Immature natural killer cell (primary cell): ENCODE data around the gene HOXB13. TPM values are rescaled to one million over a fixed set of nuclear protein-coding genes. Genes with fewer than 3 reads are reported as not detected.
A peak's percentile ranks its signal among the peaks of the same experiment; 100 is the strongest.

Experiments
- DNase-seq, 3 donors: peaks; one replicate each; pipeline ENCODE4 v3.0.0; 2022; ENCODE audit warnings: mixed read lengths in 1 of 3
- H3K27ac Mint-ChIP-seq, 6 donors: one replicate each; pipeline ENCODE4 v1.8.0; 2020; ENCODE audit warnings: mixed read lengths in 6 of 6, mild to moderate bottlenecking in 5 of 6, inconsistent platforms in 4 of 6, moderate library complexity in 3 of 6
- H3K27me3 Mint-ChIP-seq, 3 donors: one replicate each; pipeline ENCODE4 v1.8.0; 2020 to 2021; ENCODE audit warnings: low read depth in 3 of 3, mild to moderate bottlenecking in 3 of 3, mixed read lengths in 3 of 3, moderate library complexity in 3 of 3, inconsistent platforms in 1 of 3
- H3K36me3 Mint-ChIP-seq, 3 donors: one replicate each; pipeline ENCODE4 v1.8.0; 2020; ENCODE audit warnings: mixed read lengths in 3 of 3, inconsistent platforms in 2 of 3, mild to moderate bottlenecking in 2 of 3
- H3K4me1 Mint-ChIP-seq, 2 donors: one replicate each; pipeline ENCODE4 v1.8.0; 2020; ENCODE audit warnings: inconsistent platforms in 2 of 2, mild to moderate bottlenecking in 2 of 2, mixed read lengths in 2 of 2, moderate library complexity in 1 of 2
- H3K4me3 Mint-ChIP-seq, 5 donors: one replicate each; pipeline ENCODE4 v1.8.0; 2020; ENCODE audit warnings: mild to moderate bottlenecking in 5 of 5, mixed read lengths in 5 of 5, inconsistent platforms in 3 of 5, moderate library complexity in 3 of 5
- H3K9me3 Mint-ChIP-seq, 6 donors: one replicate each; pipeline ENCODE4 v1.8.0; 2020; ENCODE audit warnings: mild to moderate bottlenecking in 6 of 6, mixed read lengths in 6 of 6, inconsistent platforms in 4 of 6, moderate library complexity in 3 of 6
- polyA plus RNA-seq, 3 donors: library from polyadenylated mRNA; unstranded; fragments of 300-500 nt; fragmentation: Illumina TruSeq; gene quantifications; one replicate each; pipeline ENCODE4 v1.2.3, GENCODE V29; 2021

The HOXB13 gene
- polyA plus RNA-seq, 3 donors from 2014 or later: not detected

DNA sequence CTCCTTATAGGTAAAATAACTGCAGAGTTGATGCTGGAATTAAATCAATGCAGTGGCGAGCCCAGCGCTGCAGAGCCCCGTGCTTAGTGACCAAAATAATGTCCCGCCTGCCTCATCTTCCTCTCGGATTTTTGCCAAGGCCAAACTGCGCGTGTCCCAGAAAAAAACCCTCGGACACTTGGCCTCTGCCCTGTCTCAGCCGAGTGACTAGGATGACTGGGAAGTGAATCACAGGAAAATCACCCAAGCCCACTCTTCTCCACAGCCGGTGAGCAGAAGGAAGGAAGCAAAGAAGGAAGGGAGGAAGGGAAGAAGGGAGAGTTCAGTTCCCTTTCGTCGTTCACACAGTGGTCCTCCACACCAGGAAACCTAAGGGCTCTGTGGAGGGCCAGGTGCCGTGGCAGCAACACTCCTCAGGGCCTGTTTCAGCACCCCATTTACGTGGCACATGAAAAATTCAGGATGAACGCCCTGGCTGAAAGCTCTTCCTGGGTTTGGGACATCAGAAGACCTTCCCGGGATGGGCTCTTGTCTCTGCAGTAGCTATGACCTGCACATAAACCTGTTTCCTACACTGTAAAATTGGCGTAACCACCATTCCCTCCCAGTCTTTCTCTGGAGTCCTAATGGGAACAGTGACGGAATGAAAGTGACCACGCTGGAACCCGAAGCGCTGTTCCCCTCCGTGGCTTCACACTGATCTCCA lies 25.4 kb upstream of the HOXB13 start:
- peak overlapping the region in 1 of 5 donors; percentile 34 for H3K4me3 Mint-ChIP-seq
- no peak for DNase-seq
- H3K4me1 Mint-ChIP-seq: no peaks in the 10 kb centered on the region
- peaks cover 45 to 59% (median 50%) of the 10 kb centered on the region in 3 donors for H3K27me3 Mint-ChIP-seq
- H3K9me3 Mint-ChIP-seq: peaks cover 0 to 1% (median 0%) of the 10 kb centered on the region in 6 donors
- H3K36me3 Mint-ChIP-seq: no peaks in the 10 kb centered on the region
- H3K27ac Mint-ChIP-seq: no peak overlapping the region

DNA sequence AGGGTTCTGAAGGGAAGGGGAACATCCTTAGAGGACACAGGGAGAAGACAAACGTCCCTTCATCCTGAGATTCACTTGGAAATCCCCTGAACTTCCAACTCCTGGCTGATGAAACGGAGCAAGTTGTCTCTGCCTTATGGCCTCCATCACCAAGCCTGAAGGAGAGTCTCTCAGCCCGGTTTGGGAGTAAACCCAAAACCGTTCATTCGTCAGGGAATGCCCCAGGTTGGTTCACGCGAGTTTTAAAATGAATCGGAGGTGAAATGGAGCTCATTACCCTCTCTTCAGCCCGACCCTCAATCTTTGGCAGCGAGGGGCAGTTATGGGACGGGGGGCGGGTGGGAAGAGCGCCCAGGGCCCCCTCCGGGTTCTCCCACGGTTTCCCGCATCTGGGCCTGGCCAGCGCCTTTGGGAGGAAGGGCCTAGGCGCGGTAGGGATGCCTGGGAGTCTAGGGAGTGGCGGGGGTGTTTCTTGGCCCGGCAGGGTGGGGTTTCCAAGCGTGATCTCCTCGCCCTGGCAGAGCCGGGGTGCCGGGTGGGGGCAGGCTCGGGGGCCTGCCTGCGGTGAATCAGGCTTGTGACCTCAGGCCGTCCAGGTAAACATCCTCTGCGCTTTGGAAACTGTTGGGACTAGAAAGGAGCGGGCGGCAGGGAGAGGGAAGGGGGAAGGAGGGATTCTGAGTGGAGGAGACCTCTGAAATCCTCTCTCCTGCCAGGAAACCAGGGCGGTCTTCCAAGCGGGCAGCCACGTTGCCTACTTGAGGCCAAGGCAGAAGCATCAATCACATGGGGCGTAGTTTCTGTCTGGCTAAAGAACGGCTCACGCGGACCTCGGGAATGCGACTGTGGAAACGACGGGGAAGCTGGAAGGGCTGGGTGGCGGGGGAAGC lies 24.1 kb upstream of the HOXB13 start:
- Mint-ChIP-seq H3K4me3 (peak overlapping the region in 1 of 5 donors; percentile 9), H3K36me3 (no peaks in the 10 kb centered on the region), H3K9me3 (peaks cover 0 to 1% (median 0%) of the 10 kb centered on the region in 6 donors), H3K27ac (no peak overlapping the region), H3K27me3 (peaks cover 47 to 68% (median 58%) of the 10 kb centered on the region in 3 donors), H3K4me1 (no peaks in the 10 kb centered on the region)
- no peak for DNase-seq

DNA sequence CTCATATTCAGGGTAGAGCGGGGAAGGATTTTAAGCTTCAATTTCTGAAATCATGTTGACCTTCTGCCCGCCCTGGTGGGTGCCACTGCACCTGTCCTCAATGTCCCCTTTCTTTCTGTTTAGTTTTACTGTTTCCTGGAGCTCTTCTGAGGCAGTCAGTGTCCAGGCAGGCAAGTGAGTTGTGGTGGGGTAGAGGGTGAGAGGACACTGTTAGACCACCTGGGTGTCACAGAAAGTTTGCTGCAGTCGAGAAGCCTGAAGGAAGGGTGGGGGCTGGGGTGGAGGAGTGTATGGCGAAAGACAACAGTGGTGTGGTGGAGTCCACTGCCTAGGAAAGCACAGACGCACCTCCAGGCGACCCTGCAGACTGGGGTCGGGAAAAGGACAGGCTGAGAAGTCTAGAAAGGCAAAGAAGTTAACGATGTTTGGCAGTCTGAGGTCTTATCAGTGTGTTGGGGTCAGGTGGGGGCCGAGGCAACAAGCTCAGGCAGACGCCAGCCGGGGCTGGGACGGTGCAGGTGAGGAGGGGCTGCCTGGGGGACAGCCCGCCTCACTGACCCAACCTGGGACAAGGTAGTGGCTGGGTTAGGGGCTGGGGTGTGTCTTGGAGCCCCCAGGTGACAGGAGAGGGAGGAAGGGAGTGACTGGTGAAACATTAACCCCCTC lies 23.3 kb upstream of the HOXB13 start:
- no peak for DNase-seq
- peaks cover 0 to 4% of the 10 kb centered on the region in 2 donors for H3K4me1 Mint-ChIP-seq
- H3K9me3 Mint-ChIP-seq: peaks cover 0 to 1% (median 0%) of the 10 kb centered on the region in 6 donors
- H3K27ac Mint-ChIP-seq: no peak overlapping the region
- no peak overlapping the region for H3K4me3 Mint-ChIP-seq
- H3K27me3 Mint-ChIP-seq: peaks cover 42 to 70% (median 61%) of the 10 kb centered on the region in 3 donors
- H3K36me3 Mint-ChIP-seq: no peaks in the 10 kb centered on the region

DNA sequence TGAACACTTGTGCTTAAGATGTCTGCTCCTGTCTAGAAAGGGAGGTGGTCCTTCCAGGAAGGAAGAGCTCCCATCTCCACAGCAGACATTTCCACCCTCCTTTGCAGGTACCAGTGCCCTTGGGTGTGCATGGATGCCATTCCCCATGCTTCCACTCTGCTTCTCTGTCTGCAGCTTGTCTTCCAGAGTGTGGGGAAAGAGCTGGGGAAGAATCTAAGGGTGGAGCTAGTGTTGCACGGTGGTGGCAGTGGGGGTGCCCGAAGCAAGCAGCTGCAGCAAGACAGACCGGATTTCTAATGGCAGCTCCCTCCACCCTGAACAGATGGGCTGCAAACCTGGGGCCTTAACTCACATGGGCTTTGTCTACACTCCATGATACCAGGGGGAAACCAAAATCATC lies 22.6 kb upstream of the HOXB13 start:
- no peak overlapping the region for H3K27ac Mint-ChIP-seq
- H3K27me3 Mint-ChIP-seq: peaks cover 40 to 73% (median 67%) of the 10 kb centered on the region in 3 donors
- no peaks in the 10 kb centered on the region for H3K36me3 Mint-ChIP-seq
- no peak overlapping the region for H3K4me3 Mint-ChIP-seq
- peaks cover 0 to 1% (median 0%) of the 10 kb centered on the region in 6 donors for H3K9me3 Mint-ChIP-seq
- no peak for DNase-seq
- peaks cover 5 to 6% of the 10 kb centered on the region in 2 donors for H3K4me1 Mint-ChIP-seq

DNA sequence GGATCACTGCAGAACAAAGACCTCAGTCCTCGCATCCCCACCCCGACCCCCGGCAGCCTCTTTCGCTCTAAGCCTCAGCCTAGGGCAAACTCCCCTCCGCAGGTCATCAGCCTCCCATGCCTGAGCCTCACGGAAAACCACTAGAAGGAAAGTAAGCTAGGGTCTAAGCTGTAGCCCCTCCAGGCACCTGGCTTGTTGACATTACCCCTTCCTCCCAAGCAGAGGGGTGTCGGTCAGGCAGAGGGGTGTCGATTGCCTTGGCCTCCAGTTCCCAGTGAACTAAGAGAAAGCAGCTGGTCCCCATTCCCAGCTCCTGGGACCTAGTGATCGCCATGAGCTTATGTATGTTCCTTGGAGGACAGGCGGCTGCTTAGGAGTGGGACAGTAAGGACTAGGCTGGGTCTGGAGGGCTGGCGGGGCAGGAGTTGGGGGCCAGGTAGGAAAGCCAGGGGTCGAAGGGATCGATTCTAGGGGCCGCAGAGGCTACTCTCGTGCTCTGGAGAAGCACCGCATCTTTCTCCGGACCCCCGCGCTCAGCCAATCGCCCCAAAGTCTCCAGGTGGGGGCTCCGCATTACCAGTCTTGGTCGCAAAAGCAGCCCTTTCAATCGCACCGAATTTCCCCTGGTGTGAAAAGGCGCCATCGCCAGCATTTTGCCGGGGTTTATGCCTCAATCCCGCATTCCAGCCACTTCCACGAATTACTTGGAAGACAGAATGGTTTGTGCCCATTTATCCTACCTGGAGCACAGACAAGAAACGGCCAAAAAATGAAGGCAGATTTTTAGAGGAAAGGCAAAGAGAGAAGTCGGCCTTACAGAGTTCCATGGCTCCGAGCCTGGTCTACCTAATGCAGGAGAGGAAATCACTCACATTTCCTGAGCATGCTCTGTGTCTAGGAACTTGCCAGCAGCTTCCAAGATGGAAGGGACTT lies 21.3 kb upstream of the HOXB13 start:
- Mint-ChIP-seq H3K9me3 (peaks cover 0 to 1% (median 0%) of the 10 kb centered on the region in 6 donors), H3K27ac (no peak overlapping the region), H3K4me3 (peak overlapping the region in 1 of 5 donors; percentile 12), H3K4me1 (peaks cover 5 to 6% of the 10 kb centered on the region in 2 donors), H3K27me3 (peaks cover 42 to 71% (median 70%) of the 10 kb centered on the region in 3 donors), H3K36me3 (no peaks in the 10 kb centered on the region)
- no peak for DNase-seq

DNA sequence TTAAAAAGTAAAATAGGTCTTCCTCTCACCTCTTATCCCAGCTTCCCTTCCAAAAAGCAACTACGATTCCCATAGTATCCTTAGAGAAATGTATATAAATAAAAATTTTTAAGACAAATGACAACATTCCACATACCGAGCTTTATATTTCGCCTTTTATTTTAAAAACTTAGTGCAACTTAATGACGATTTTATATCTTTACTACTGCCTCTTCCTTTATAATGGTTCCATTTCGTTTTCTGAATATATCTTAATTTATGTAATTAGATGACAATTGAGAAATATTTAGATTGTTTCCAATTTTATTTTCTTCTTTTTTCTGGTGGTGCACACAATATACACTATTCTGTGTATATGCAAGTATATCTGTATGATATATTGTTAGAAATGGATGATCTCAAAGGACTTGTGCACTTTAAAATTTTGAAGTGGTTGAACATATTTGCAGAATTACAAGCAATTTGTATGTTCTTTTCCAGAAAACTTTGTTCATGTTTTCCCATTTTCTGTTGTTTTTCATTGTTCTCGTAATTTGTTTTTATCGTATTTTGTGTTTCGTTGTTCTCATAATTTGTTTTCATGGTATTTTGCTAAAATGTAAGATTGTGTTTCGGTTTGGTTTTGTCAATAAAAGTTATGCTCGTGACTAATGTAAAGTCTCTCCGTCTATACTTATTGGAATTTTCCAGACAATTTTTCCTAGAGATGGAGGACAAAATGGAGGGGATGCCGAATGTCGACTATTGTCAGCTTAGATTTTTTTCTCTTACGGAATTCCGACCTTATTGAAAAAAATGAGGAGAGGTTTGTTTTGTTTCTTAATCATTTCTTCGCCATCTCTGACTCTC lies 20.4 kb upstream of the HOXB13 start:
- Mint-ChIP-seq H3K4me3 (peak overlapping the region in 1 of 5 donors; percentile 12), H3K4me1 (peaks cover 5 to 6% of the 10 kb centered on the region in 2 donors), H3K27ac (no peak overlapping the region), H3K36me3 (no peaks in the 10 kb centered on the region), H3K27me3 (peaks cover 40 to 69% (median 64%) of the 10 kb centered on the region in 3 donors), H3K9me3 (peaks cover 0 to 1% (median 0%) of the 10 kb centered on the region in 6 donors)
- no peak for DNase-seq

DNA sequence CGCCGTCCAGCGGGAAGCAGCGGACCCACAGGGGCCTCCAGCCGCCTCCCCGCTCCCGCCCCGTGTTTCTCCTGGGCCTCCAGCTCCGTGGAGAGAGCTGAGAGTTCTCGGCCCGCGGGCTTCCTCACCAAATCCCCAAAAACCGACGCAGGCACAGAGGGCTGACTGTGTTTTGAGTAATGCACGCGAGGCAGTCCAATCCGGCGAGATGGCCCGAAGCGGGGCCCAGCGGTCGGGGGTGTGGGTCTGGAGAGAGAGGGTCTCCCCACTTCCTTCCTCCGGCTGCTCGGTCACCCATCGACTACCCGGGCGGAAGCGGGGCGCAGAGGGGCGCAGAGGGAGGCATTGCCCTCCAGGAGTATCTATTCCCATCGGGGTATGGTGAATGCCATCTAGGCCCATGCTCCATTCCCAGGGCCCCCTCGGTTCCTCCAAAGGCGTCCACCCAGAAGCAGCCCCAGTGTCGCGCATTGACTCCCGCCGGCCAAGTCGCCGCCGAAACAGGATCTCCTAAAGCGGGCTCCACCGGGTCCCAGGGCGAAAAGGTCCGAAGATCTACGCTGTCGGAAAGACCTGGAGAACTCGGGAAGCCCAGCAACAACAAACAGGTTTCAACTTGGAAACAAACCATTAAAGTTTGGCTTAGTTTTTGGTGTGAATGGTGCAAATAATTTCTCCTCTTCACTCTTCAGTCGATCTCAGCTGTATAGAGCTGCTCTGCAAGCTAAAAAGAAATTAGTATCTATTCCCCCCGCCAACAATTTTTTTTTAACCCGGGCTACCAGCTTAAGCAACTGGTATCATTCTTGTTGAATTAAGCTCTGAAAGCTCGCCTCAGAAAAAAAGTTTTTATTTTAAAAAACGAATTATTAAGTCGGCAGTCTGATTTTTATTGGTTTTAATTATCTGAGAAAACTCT lies 19.2 kb upstream of the HOXB13 start:
- Mint-ChIP-seq H3K9me3 (no peaks in the 10 kb centered on the region), H3K27ac (no peak overlapping the region), H3K27me3 (peaks cover 41 to 68% (median 63%) of the 10 kb centered on the region in 3 donors), H3K36me3 (no peaks in the 10 kb centered on the region), H3K4me3 (no peak overlapping the region), H3K4me1 (peaks cover 5 to 6% of the 10 kb centered on the region in 2 donors)
- DNase-seq: no peak

DNA sequence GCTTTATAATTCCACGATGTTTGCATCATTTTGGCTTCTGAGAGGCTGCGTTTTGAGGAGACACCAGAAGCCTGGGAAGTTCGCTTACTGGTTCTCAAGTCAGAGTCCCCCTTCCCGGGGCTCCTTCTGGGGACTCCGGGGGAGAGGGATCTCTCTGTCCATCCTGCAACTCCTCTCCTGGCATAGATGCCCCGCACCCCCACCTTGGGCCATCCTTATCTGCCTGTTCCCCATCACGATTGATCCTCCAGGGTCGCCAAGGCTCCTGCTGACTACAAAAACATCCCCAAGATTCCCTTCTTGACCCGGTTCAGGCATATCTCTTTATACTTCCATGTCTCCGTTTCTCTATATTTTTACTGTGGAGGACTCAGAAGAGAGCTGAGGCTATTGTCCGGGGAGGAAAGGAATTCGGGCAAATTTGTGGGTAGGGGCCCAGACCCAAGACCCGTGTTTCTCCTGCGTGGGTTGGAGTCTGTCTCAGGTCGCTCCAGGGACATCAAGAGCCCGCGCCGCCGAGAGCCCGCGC lies 18.4 kb upstream of the HOXB13 start:
- H3K27ac Mint-ChIP-seq: no peak overlapping the region
- H3K27me3 Mint-ChIP-seq: peaks cover 38 to 67% (median 61%) of the 10 kb centered on the region in 3 donors
- H3K4me3 Mint-ChIP-seq: peak overlapping the region in 1 of 5 donors; percentile 5
- DNase-seq: no peak
- no peaks in the 10 kb centered on the region for H3K9me3 Mint-ChIP-seq
- H3K4me1 Mint-ChIP-seq: peaks cover 5 to 6% of the 10 kb centered on the region in 2 donors
- no peaks in the 10 kb centered on the region for H3K36me3 Mint-ChIP-seq

DNA sequence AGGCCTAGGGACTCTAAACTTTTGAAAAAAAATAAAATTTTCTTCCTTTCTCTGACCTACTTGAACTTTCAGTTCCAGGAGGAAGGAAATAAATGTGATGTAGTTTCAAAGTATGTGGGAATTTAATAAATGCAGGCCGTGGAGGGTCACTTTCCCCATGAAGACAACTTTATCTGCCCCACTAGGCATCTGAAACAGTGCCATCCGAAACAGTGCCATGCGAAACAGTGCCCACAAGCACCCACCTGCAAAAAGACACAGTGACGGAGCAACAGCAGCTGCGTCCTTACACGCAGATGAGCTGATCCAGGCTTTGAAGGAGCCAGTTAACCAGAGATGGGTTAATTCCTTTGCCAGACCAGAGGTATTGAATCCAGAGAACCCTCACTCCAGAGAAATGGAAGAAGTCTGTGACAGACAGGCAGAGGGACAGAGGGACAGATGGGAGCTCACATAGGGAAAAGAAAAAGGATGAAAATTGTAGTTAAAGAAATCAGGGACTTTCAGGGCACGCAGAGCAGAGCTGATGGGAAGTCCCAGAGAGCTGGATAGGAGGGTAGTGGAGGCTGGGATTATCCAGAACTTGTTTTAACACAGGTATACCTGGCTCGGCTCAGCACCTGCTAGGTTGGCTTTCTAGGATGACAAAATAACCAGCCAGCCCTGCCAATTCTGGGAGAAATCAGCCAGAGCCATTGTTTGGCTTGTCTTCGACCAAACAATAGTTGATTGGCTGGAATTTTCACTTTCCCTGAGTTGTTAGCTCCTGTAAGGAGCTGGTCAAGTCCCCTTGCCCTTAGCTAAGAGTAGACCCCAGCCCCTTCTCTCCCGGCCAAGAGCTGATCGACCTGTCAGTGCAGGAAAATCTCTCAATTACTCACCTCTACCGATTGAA lies 17.1 kb upstream of the HOXB13 start:
- H3K36me3 Mint-ChIP-seq: no peaks in the 10 kb centered on the region
- H3K4me3 Mint-ChIP-seq: peak overlapping the region in 1 of 5 donors; percentile 30
- no peak overlapping the region for H3K27ac Mint-ChIP-seq
- H3K9me3 Mint-ChIP-seq: no peaks in the 10 kb centered on the region
- no peak for DNase-seq
- H3K27me3 Mint-ChIP-seq: peaks cover 33 to 71% (median 61%) of the 10 kb centered on the region in 3 donors
- peaks cover 5 to 6% of the 10 kb centered on the region in 2 donors for H3K4me1 Mint-ChIP-seq

DNA sequence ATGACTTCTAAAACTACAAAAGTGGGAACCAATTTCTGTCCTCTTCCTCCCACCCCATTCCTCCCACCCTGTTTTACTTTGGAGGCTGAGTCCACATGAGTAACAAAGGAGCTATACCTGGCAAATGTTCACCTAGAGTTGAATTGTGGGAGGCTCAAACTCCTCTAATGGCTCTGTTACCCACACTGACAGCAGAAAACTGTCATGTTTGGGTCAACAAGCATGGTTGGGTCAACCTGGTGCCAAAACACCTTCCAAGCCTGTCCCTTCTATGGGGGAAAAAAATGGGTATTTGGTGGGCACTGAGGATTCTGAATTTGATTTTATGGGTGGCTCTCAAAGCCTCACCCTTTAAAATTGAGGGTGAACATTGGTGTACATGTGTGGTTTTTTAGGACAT lies 12.0 kb upstream of the HOXB13 start:
- H3K4me3 Mint-ChIP-seq: no peak overlapping the region
- no peaks in the 10 kb centered on the region for H3K9me3 Mint-ChIP-seq
- no peaks in the 10 kb centered on the region for H3K36me3 Mint-ChIP-seq
- DNase-seq: no peak
- peaks cover 35 to 66% (median 53%) of the 10 kb centered on the region in 3 donors for H3K27me3 Mint-ChIP-seq
- H3K4me1 Mint-ChIP-seq: peaks cover 6 to 7% of the 10 kb centered on the region in 2 donors
- H3K27ac Mint-ChIP-seq: no peak overlapping the region
